NCI-H460 (cell line): ENCODE results near the gene CSAG2. TPM values are rescaled to one million over a fixed set of nuclear protein-coding genes. Genes with fewer than 3 reads are reported as not detected.
"Not testable (repeated sequence)": the region's sequence is repeated elsewhere in the genome, so short reads cannot be mapped to it uniquely, and the experiment has no call there.

Experiments
- DNase-seq: peaks from one replicate; pipeline ENCODE4 v3.0.0-alpha.2; 2016; ENCODE audit warnings: low read depth; ENCODE audit errors: extremely low read depth
- polyA plus RNA-seq: library from polyadenylated mRNA; depleted of rRNA; stranded (reverse); fragments of >200 nt; gene quantifications from 2 replicates; pipeline ENCODE4 v1.2.3, GENCODE V29; 2014; cell fraction: nucleus; rRNA removed
- total RNA-seq: library from RNA; depleted of rRNA; stranded (reverse); fragments of >200 nt; shearing (Covaris generic); gene quantifications from 2 replicates; pipeline ENCODE4 v1.2.3, GENCODE V29; 2014; rRNA removed

The CSAG2 gene
- not detected in 2 replicates for total RNA-seq
- not detected in 2 replicates for polyA plus RNA-seq

- not testable (repeated sequence) for DNase-seq
These were observed at the start of gene CSAG2 for GRCh38 chrX:152709173-152709572. TSS of gene CSAG2 (minus strand) at chrX:152709273. CDS start at chrX:152709112, 161 bp downstream.

GRCh38 chrX:152754871-152755270 lies 45.8 kb upstream of the CSAG2 start:
- not testable (repeated sequence) for DNase-seq

GRCh38 chrX:152753686-152754650 lies 44.9 kb upstream of the CSAG2 start, which contains the start of gene MAGEA2:
TSS of gene MAGEA2 (minus strand) at chrX:152753842. CDS start at chrX:152751363, 2,479 bp downstream.
- not testable (repeated sequence) for DNase-seq

GRCh38 chrX:152738560-152738959 lies 29.5 kb upstream of the CSAG2 start:
- DNase-seq, result no peak

GRCh38 chrX:152736528-152736927 lies 27.5 kb upstream of the CSAG2 start:
- DNase-seq, result not testable (repeated sequence)

- no peak for DNase-seq
These were observed 26.9 kb upstream of the CSAG2 start for GRCh38 chrX:152735860-152736511.

- no peak for DNase-seq
These were observed 26.0 kb upstream of the CSAG2 start for GRCh38 chrX:152735101-152735500.

GRCh38 chrX:152734143-152734858 lies 25.2 kb upstream of the CSAG2 start:
- DNase-seq, result not testable (repeated sequence)

GRCh38 chrX:152733261-152733975 lies 24.3 kb upstream of the CSAG2 start, which contains the start of the genes CSAG1 and MAGEA12:
TSS of gene CSAG1 (minus strand) at chrX:152733721. CDS start at chrX:152732460, 1,261 bp downstream.
TSS of gene MAGEA12 (plus strand) at chrX:152733757. CDS start at chrX:152736162, 2,405 bp downstream.
- DNase-seq, result no peak

GRCh38 chrX:152725409-152725808 lies 16.3 kb upstream of the CSAG2 start:
- DNase-seq, result no peak

GRCh38 chrX:152713815-152714787 lies 5.0 kb upstream of the CSAG2 start, which contains the start of gene MAGEA2B:
TSS of gene MAGEA2B (plus strand) at chrX:152714628. CDS start at chrX:152717107, 2,479 bp downstream.
- DNase-seq, result not testable (repeated sequence)

- not testable (repeated sequence) for DNase-seq
These were observed 4.1 kb upstream of the CSAG2 start for GRCh38 chrX:152713195-152713594.

GRCh38 chrX:152706500-152706899 lies 2.6 kb downstream of the CSAG2 start:
- DNase-seq, result not testable (repeated sequence)

- not testable (repeated sequence) for DNase-seq
These were observed 8.7 kb downstream of the CSAG2 start for GRCh38 chrX:152700390-152700789.

GRCh38 chrX:152697952-152698931 lies 10.8 kb downstream of the CSAG2 start, which contains the start of gene MAGEA3:
TSS of gene MAGEA3 (plus strand) at chrX:152698794. CDS start at chrX:152700833, 2,039 bp downstream.
- not testable (repeated sequence) for DNase-seq

- not testable (repeated sequence) for DNase-seq
These were observed 28.1 kb downstream of the CSAG2 start for GRCh38 chrX:152681012-152681411.

GRCh38 chrX:152674652-152675051 lies 34.4 kb downstream of the CSAG2 start:
- not testable (repeated sequence) for DNase-seq
